Mesendoderm (in vitro differentiated cells): Measurements from ENCODE around the gene LAPTM5.

Experiments used
- DNase-seq: peaks from one replicate; pipeline ENCODE4 v3.0.0; 2013
- H2AK5ac ChIP-seq: 2 replicates; pipeline ENCODE4 v1.6.1; 2013; ENCODE audit warnings: low read length, inconsistent platforms
- H2BK120ac ChIP-seq: 2 replicates; pipeline ENCODE4 v1.6.1; 2013; ENCODE audit warnings: low read depth, mild to moderate bottlenecking, low read length, moderate library complexity, mixed read lengths
- H2BK15ac ChIP-seq: replicated peaks from 2 replicates; pipeline ENCODE4 v1.6.1; 2013; ENCODE audit warnings: low read depth, mild to moderate bottlenecking, moderate library complexity
- H2BK5ac ChIP-seq: 2 replicates; pipeline ENCODE4 v1.6.1; 2013; ENCODE audit warnings: low read length, inconsistent platforms
- H3K18ac ChIP-seq: 2 replicates; pipeline ENCODE4 v1.6.1; 2013; ENCODE audit warnings: mild to moderate bottlenecking, low read length, mixed read lengths
- H3K23ac ChIP-seq: one replicate; pipeline ENCODE4 v1.6.1; 2013; ENCODE audit warnings: low read length
- H3K27ac ChIP-seq: 2 replicates; pipeline ENCODE4 v1.5.1; 2013; ENCODE audit warnings: low read depth, mild to moderate bottlenecking, inconsistent platforms, low read length, moderate library complexity
- H3K27me3 ChIP-seq: 2 replicates; pipeline ENCODE4 v1.6.1; 2013; ENCODE audit warnings: low read length, control low read depth, mild to moderate bottlenecking, inconsistent platforms; ENCODE audit not compliant: insufficient read depth, poor library complexity
- H3K36me3 ChIP-seq: 2 replicates; pipeline ENCODE4 v1.6.1; 2013; ENCODE audit warnings: low read length, inconsistent platforms; ENCODE audit not compliant: control insufficient read depth, insufficient read depth
- H3K4ac ChIP-seq: one replicate; pipeline ENCODE4 v1.6.1; 2013; ENCODE audit warnings: low read depth, mild to moderate bottlenecking, low read length, moderate library complexity
- H3K4me1 ChIP-seq: 2 replicates; pipeline ENCODE4 v1.6.1; 2013; ENCODE audit warnings: low read depth, low read length, inconsistent platforms; ENCODE audit not compliant: control insufficient read depth
- H3K4me2 ChIP-seq: 2 replicates; pipeline ENCODE4 v1.6.1; 2013; ENCODE audit warnings: low read length
- H3K4me3 ChIP-seq: 2 replicates; pipeline ENCODE4 v1.5.1; 2013; ENCODE audit warnings: mild to moderate bottlenecking, low read length
- H3K56ac ChIP-seq: one replicate; pipeline ENCODE4 v1.6.1; 2013; ENCODE audit warnings: low read length
- H3K79me1 ChIP-seq: 2 replicates; pipeline ENCODE4 v1.6.1; 2013; ENCODE audit warnings: low read length, inconsistent platforms
- H3K79me2 ChIP-seq: 2 replicates; pipeline ENCODE4 v1.6.1; 2013; ENCODE audit warnings: mild to moderate bottlenecking, low read length; ENCODE audit not compliant: control insufficient read depth, insufficient read depth
- H3K9ac ChIP-seq: 2 replicates; pipeline ENCODE4 v1.6.1; 2013; ENCODE audit warnings: low read length, inconsistent platforms
- H4K5ac ChIP-seq: one replicate; pipeline ENCODE4 v1.6.1; 2013; ENCODE audit warnings: low read length
- H4K8ac ChIP-seq: one replicate; pipeline ENCODE4 v1.6.1; 2013; ENCODE audit warnings: low read depth, mild to moderate bottlenecking, control low read depth, low read length, moderate library complexity
- WGBS: extraction: QIAGEN DNeasy Blood & Tissue Kit; methylation state at CpG from one replicate; pipeline ENCODE4 v1.1.7; 2013; ENCODE audit warnings: low lambda C conversion rate, missing lambda C conversion rate; ENCODE audit not compliant: insufficient coverage; ENCODE audit errors: extremely low coverage; 5-methylcytosine and 5-hydroxymethylcytosine counted together

The LAPTM5 gene

GRCh38 chr1:30764939-30765555 lies 7.5 kb upstream of the LAPTM5 start:
- Histone ChIP-seq H3K56ac (no peak overlapping the region), H2BK5ac (no peak overlapping the region), H2BK15ac (no peak overlapping the region), H2AK5ac (no peak overlapping the region), H3K79me1 (no peaks in the 10 kb centered on the region), H4K8ac (no peak overlapping the region), H3K4me1 (no peaks in the 10 kb centered on the region), H3K4me3 (no peak overlapping the region), H3K9ac (no peak overlapping the region), H3K4me2 (no peak overlapping the region), H3K27ac (no peak overlapping the region), H3K36me3 (no peaks in the 10 kb centered on the region), H2BK120ac (no peak overlapping the region), H3K79me2 (no peaks in the 10 kb centered on the region), H4K5ac (no peak overlapping the region), H3K18ac (no peak overlapping the region), H3K27me3 (no peaks in the 10 kb centered on the region), H3K23ac (no peak overlapping the region), H3K4ac (no peak overlapping the region)
- no CpG with 5 or more reads among the region's 18 CpGs for WGBS
- DNase-seq, result no peak

- no peaks in the 10 kb centered on the region for H3K36me3 ChIP-seq
- H3K9ac ChIP-seq, result no peak overlapping the region
- H3K4me1 ChIP-seq, result no peaks in the 10 kb centered on the region
- H3K27me3 ChIP-seq, result no peaks in the 10 kb centered on the region
- WGBS, result no CpG with 5 or more reads among the region's 5 CpGs
- H3K23ac ChIP-seq, result no peak overlapping the region
- H3K27ac ChIP-seq, result no peak overlapping the region
- no peaks in the 10 kb centered on the region for H3K79me1 ChIP-seq
- H3K18ac ChIP-seq, result no peak overlapping the region
- H2AK5ac ChIP-seq, result no peak overlapping the region
- H2BK5ac ChIP-seq, result no peak overlapping the region
- no peak overlapping the region for H4K5ac ChIP-seq
- H3K56ac ChIP-seq, result no peak overlapping the region
- no peak for DNase-seq
- no peak overlapping the region for H3K4me2 ChIP-seq
- H4K8ac ChIP-seq, result no peak overlapping the region
- no peak overlapping the region for H3K4ac ChIP-seq
- H3K4me3 ChIP-seq, result no peak overlapping the region
- no peak overlapping the region for H2BK120ac ChIP-seq
- H3K79me2 ChIP-seq, result no peaks in the 10 kb centered on the region
- no peak overlapping the region for H2BK15ac ChIP-seq
Observed at GRCh38 chr1:30764396-30764795, 6.8 kb upstream of the LAPTM5 start.

GRCh38 chr1:30763651-30764248 lies 6.2 kb upstream of the LAPTM5 start:
- no peaks in the 10 kb centered on the region for H3K79me2 ChIP-seq
- H3K23ac ChIP-seq, result no peak overlapping the region
- no peaks in the 10 kb centered on the region for H3K27me3 ChIP-seq
- H3K36me3 ChIP-seq, result no peaks in the 10 kb centered on the region
- H2BK5ac ChIP-seq, result no peak overlapping the region
- H2BK15ac ChIP-seq, result no peak overlapping the region
- H3K4me3 ChIP-seq, result no peak overlapping the region
- no peak overlapping the region for H2BK120ac ChIP-seq
- H3K79me1 ChIP-seq, result no peaks in the 10 kb centered on the region
- no peak overlapping the region for H2AK5ac ChIP-seq
- H3K18ac ChIP-seq, result no peak overlapping the region
- H4K8ac ChIP-seq, result no peak overlapping the region
- WGBS, result no CpG with 5 or more reads among the region's 10 CpGs
- no peaks in the 10 kb centered on the region for H3K4me1 ChIP-seq
- no peak overlapping the region for H3K27ac ChIP-seq
- H3K9ac ChIP-seq, result no peak overlapping the region
- no peak overlapping the region for H3K4ac ChIP-seq
- peak overlapping the region; percentile 42 for H3K56ac ChIP-seq
- no peak overlapping the region for H3K4me2 ChIP-seq
- DNase-seq, result no peak
- H4K5ac ChIP-seq, result no peak overlapping the region

GRCh38 chr1:30762930-30763650 lies 5.5 kb upstream of the LAPTM5 start:
- Histone ChIP-seq H3K27ac (no peak overlapping the region), H3K4me2 (no peak overlapping the region), H3K36me3 (no peaks in the 10 kb centered on the region)

GRCh38 chr1:30762152-30762929 lies 4.8 kb upstream of the LAPTM5 start:
- Histone ChIP-seq H3K79me1 (no peaks in the 10 kb centered on the region), H2AK5ac (no peak overlapping the region), H3K56ac (peak overlapping the region; percentile 64), H2BK120ac (no peak overlapping the region), H3K4me1 (no peaks in the 10 kb centered on the region), H3K36me3 (no peaks in the 10 kb centered on the region), H2BK5ac (no peak overlapping the region), H4K8ac (no peak overlapping the region), H3K79me2 (no peaks in the 10 kb centered on the region), H3K4ac (no peak overlapping the region), H3K27me3 (no peaks in the 10 kb centered on the region), H3K9ac (no peak overlapping the region), H3K27ac (no peak overlapping the region), H2BK15ac (no peak overlapping the region), H3K4me3 (no peak overlapping the region), H4K5ac (no peak overlapping the region), H3K4me2 (no peak overlapping the region), H3K18ac (no peak overlapping the region), H3K23ac (no peak overlapping the region)
- DNase-seq, result peak; percentile 47
- no CpG with 5 or more reads among the region's 6 CpGs for WGBS

More at GRCh38 chr1:30762930-30763650, 5.5 kb upstream of the LAPTM5 start:
- H3K27me3 ChIP-seq, result no peaks in the 10 kb centered on the region
- no peak overlapping the region for H2BK15ac ChIP-seq
- H3K9ac ChIP-seq, result no peak overlapping the region
- no peak for DNase-seq
- no peak overlapping the region for H4K8ac ChIP-seq
- H2BK5ac ChIP-seq, result no peak overlapping the region
- no peaks in the 10 kb centered on the region for H3K79me1 ChIP-seq
- H3K56ac ChIP-seq, result no peak overlapping the region
- no peaks in the 10 kb centered on the region for H3K4me1 ChIP-seq
- no CpG with 5 or more reads among the region's 7 CpGs for WGBS
- no peak overlapping the region for H2AK5ac ChIP-seq
- H3K18ac ChIP-seq, result no peak overlapping the region
- H3K79me2 ChIP-seq, result no peaks in the 10 kb centered on the region
- H3K4me3 ChIP-seq, result no peak overlapping the region
- no peak overlapping the region for H3K4ac ChIP-seq
- no peak overlapping the region for H3K23ac ChIP-seq
- H2BK120ac ChIP-seq, result no peak overlapping the region
- no peak overlapping the region for H4K5ac ChIP-seq
